Liver (tissue), 3 donors: ENCODE results near the gene SLX4IP.

Source experiments
- EGR1 ChIP-seq, 2 donors: IDR thresholded peaks; 2 replicates each; pipeline ENCODE4 v1.6.1; 2016 to 2018; ENCODE audit warnings: antibody characterized with exemption in 2 of 2, low read depth in 2 of 2
- YY1 ChIP-seq: IDR thresholded peaks from 2 replicates; pipeline ENCODE4 v1.6.1; 2016; ENCODE audit warnings: antibody characterized with exemption, mild to moderate bottlenecking
- TF ChIP-seq, protein P1 (sequence below): fragments of 150-350 bp; IDR thresholded peaks from 2 replicates; pipeline ENCODE4 v1.5.1; 2017; ENCODE audit warnings: improper control_type of control experiment, low read depth, low read length; ENCODE audit not compliant: missing input control
- donor health status: healthy.
- donor health status: healthy.

DNA sequence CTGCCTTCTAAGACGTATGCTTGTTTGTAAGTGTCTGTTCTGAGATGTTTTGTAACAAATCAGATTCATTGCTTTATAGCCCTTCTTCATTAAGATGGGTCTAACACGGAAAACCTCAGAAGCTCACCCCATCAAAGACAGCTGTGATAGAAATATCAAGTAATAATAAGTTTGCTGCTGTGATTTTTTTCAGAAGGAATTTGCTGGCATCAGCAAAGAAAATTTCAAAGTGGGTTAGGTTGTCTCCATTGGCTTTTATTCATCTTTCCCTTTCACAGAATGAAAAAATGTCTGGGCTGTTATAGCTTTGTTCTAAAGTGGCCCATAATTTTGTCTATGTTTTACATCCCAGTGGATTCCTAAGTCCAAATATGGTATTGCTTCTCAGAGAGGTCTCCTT lies 81.4 kb downstream of the SLX4IP start:
- TF ChIP-seq, protein P1, sequence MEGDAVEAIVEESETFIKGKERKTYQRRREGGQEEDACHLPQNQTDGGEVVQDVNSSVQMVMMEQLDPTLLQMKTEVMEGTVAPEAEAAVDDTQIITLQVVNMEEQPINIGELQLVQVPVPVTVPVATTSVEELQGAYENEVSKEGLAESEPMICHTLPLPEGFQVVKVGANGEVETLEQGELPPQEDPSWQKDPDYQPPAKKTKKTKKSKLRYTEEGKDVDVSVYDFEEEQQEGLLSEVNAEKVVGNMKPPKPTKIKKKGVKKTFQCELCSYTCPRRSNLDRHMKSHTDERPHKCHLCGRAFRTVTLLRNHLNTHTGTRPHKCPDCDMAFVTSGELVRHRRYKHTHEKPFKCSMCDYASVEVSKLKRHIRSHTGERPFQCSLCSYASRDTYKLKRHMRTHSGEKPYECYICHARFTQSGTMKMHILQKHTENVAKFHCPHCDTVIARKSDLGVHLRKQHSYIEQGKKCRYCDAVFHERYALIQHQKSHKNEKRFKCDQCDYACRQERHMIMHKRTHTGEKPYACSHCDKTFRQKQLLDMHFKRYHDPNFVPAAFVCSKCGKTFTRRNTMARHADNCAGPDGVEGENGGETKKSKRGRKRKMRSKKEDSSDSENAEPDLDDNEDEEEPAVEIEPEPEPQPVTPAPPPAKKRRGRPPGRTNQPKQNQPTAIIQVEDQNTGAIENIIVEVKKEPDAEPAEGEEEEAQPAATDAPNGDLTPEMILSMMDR: no peak
- TF ChIP-seq YY1 (no peak), EGR1 (IDR thresholded peaks at IDR 0.05; ENCODE audit: low read depth in 2 of 2) (no peak)
